ENCODE measurements around the gene MTHFD2.
"Not testable (repeated sequence)": the region's sequence is repeated elsewhere in the genome, so short reads cannot be mapped to it uniquely, and the experiment has no call there.

The MTHFD2 gene

DNA sequence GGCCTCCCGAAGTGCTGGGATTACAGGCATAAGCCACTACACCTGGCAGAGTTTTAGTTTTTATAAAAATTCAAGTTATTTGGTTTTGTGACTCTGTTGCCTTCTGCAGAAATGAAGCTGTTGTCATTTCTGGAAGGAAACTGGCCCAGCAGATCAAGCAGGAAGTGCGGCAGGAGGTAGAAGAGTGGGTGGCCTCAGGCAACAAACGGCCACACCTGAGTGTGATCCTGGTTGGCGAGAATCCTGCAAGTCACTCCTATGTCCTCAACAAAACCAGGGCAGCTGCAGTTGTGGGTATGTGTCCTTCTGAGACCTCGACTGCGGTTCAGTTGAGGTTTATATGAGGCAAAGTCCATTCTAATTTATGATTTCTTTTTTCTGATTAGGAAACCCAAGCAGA, 7.2 kb downstream of the MTHFD2 start:
- Histone ChIP-seq H3K79me2 (ENCODE audit: control insufficient read depth, low read length) (peaks cover 89% of the 10 kb centered on the region), H3K9me3 (ENCODE audit: control insufficient read depth, insufficient read depth, low read length) (no peaks in the 10 kb centered on the region), H3K4me2 (ENCODE audit: low read length) (no peak overlapping the region), H4K20me1 (ENCODE audit: control insufficient read depth, insufficient read depth, low read depth, low read length) (peaks cover 38% of the 10 kb centered on the region), H3K4me1 (ENCODE audit: control insufficient read depth, low read length) (peaks cover 33% of the 10 kb centered on the region), H3K36me3 (ENCODE audit: control insufficient read depth, low read length) (peaks cover 95% of the 10 kb centered on the region), H3F3A (ENCODE audit: control insufficient read depth, insufficient read depth) (no peaks in the 10 kb centered on the region; the same call in 1 of the 2 replicates), H3K9me2 (replicated peaks; ENCODE audit: control insufficient read depth, low read length) (no peaks in the 10 kb centered on the region), H3K4me3 (ENCODE audit: low read length) (no peak overlapping the region), H3K27me3 (ENCODE audit: control insufficient read depth, low read length) (no peaks in the 10 kb centered on the region), H3K27ac (ENCODE audit: low read depth, low read length) (no peak overlapping the region)
- TF ChIP-seq CTCF (IDR thresholded peaks at IDR 0.05; ENCODE audit: low read depth, low read length, poor library complexity, severe bottlenecking) (no peak), EZH2phosphoT487 (IDR thresholded peaks at IDR 0.05; ENCODE audit: borderline replicate concordance, low read length) (no peak)

DNA sequence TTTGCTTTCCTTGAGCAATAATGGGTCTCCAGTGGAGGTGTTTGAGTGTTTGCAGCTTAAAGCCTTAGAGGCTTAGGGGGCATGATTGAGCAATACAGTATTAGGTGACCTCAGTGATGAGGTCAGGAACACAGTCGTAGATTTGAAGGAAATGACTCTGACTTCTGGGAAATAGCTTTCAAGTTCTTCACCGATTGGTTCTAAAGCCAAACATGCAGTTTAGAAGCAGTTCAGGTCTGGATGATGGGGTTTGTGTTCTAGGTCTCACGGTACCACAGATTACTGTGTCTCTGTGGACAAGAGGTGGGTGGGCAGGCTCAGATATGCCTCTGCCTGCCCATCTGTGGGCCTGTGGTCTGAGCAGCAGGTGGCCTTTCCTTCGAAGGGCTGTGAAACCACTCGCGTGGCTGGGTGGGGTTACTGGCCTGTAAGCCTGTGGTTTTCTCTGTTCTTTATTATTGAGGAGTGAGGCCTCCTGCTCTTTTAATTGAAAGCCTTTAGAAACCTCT, 7.8 kb downstream of the MTHFD2 start:
- Histone ChIP-seq H3K36me3 (ENCODE audit: control insufficient read depth, low read length) (peaks cover 95% of the 10 kb centered on the region), H3K4me2 (ENCODE audit: low read length) (no peak overlapping the region), H3K79me2 (ENCODE audit: control insufficient read depth, low read length) (peaks cover 85% of the 10 kb centered on the region), H3K4me1 (ENCODE audit: control insufficient read depth, low read length) (peaks cover 27% of the 10 kb centered on the region), H3K9me2 (replicated peaks; ENCODE audit: control insufficient read depth, low read length) (no peaks in the 10 kb centered on the region), H3F3A (ENCODE audit: control insufficient read depth, insufficient read depth) (no peaks in the 10 kb centered on the region; the same call in 1 of the 2 replicates), H3K27me3 (ENCODE audit: control insufficient read depth, low read length) (no peaks in the 10 kb centered on the region), H3K27ac (ENCODE audit: low read depth, low read length) (no peak overlapping the region), H3K9me3 (ENCODE audit: control insufficient read depth, insufficient read depth, low read length) (no peaks in the 10 kb centered on the region), H3K4me3 (ENCODE audit: low read length) (no peak overlapping the region), H4K20me1 (ENCODE audit: control insufficient read depth, insufficient read depth, low read depth, low read length) (peaks cover 32% of the 10 kb centered on the region)
- TF ChIP-seq EZH2phosphoT487 (IDR thresholded peaks at IDR 0.05; ENCODE audit: borderline replicate concordance, low read length) (no peak), CTCF (IDR thresholded peaks at IDR 0.05; ENCODE audit: low read depth, low read length, poor library complexity, severe bottlenecking) (no peak)

DNA sequence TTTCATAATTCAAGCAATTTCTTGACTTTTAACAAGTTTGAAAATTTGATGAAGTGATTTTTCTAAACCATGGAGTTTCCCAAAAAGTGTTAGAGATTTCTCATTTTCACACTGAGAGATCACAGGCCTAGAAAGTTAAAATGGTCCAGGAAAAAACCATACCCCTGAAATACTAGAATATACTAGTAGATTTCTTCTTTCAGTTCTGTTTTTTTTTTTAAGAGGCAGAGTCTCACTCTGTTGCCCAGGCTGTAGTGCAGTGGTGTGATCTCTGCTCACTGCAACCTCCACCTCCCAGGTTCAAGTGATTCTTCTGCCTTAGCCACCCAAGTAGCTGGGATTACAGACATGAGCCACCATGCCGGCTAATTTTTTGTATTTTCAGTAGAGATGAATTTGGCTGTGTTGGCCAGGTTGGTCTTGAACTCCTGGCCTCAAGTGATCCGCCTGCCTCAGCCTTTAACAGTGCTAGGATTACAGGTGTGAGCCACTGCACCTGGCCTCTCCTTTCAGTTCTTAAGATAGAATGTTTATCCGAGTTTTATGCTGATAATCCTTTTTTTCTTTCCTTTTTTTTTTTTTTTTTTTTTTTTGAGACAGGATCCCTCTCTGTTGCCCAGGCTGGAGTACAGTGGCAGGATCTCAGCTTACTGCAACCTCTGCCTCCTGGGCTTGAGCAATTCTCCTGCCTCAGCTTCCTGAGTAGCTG, 14.4 kb downstream of the MTHFD2 start:
- Histone ChIP-seq H3K79me2 (ENCODE audit: control insufficient read depth, low read length) (peaks cover 19% of the 10 kb centered on the region), H3K36me3 (ENCODE audit: control insufficient read depth, low read length) (peaks cover 94% of the 10 kb centered on the region), H3K4me3 (ENCODE audit: low read length) (no peak overlapping the region), H4K20me1 (ENCODE audit: control insufficient read depth, insufficient read depth, low read depth, low read length) (peaks cover 12% of the 10 kb centered on the region; the same call in 1 of the 2 replicates), H3K27me3 (ENCODE audit: control insufficient read depth, low read length) (no peaks in the 10 kb centered on the region), H3K4me2 (ENCODE audit: low read length) (no peak overlapping the region), H3K4me1 (ENCODE audit: control insufficient read depth, low read length) (no peaks in the 10 kb centered on the region), H3K27ac (ENCODE audit: low read depth, low read length) (no peak overlapping the region), H3K9me2 (replicated peaks; ENCODE audit: control insufficient read depth, low read length) (no peaks in the 10 kb centered on the region), H3K9me3 (ENCODE audit: control insufficient read depth, insufficient read depth, low read length) (no peaks in the 10 kb centered on the region), H3F3A (ENCODE audit: control insufficient read depth, insufficient read depth) (peaks cover 21% of the 10 kb centered on the region)
- TF ChIP-seq CTCF (IDR thresholded peaks at IDR 0.05; ENCODE audit: low read depth, low read length, poor library complexity, severe bottlenecking) (no peak), EZH2phosphoT487 (IDR thresholded peaks at IDR 0.05; ENCODE audit: borderline replicate concordance, low read length) (no peak)

GRCh38 chr2:74215771-74216170, 17.4 kb downstream of the MTHFD2 start:
- not testable (repeated sequence) for H3K4me2 ChIP-seq (ENCODE audit: low read length); H3K4me3 ChIP-seq (ENCODE audit: low read length); H3K9me3 ChIP-seq (ENCODE audit: control insufficient read depth, insufficient read depth, low read length); H3K4me1 ChIP-seq (ENCODE audit: control insufficient read depth, low read length); H3K27me3 ChIP-seq (ENCODE audit: control insufficient read depth, low read length); H3K9me2 ChIP-seq (replicated peaks; ENCODE audit: control insufficient read depth, low read length); H3K79me2 ChIP-seq (ENCODE audit: control insufficient read depth, low read length); H3K27ac ChIP-seq (ENCODE audit: low read depth, low read length)
- Histone ChIP-seq H3F3A (ENCODE audit: control insufficient read depth, insufficient read depth) (peaks cover 32% of the 10 kb centered on the region), H3K36me3 (ENCODE audit: control insufficient read depth, low read length) (peaks cover 80% of the 10 kb centered on the region), H4K20me1 (ENCODE audit: control insufficient read depth, insufficient read depth, low read depth, low read length) (peaks cover 19% of the 10 kb centered on the region; the same call in 1 of the 2 replicates)

All from DOHH2 (cell line).